Measurements from ENCODE around the gene EZR. TPM values are rescaled to one million over a fixed set of nuclear protein-coding genes. Genes with fewer than 3 reads are reported as not detected.
A peak's percentile ranks its signal among the peaks of the same experiment; 100 is the strongest.

The EZR gene
- total and polyA plus RNA-seq, 2 of the 13 experiments (the other 11 are each of a cell fraction or from before 2014, with no cell fraction given), result 34.7 to 60.3 TPM

DNA sequence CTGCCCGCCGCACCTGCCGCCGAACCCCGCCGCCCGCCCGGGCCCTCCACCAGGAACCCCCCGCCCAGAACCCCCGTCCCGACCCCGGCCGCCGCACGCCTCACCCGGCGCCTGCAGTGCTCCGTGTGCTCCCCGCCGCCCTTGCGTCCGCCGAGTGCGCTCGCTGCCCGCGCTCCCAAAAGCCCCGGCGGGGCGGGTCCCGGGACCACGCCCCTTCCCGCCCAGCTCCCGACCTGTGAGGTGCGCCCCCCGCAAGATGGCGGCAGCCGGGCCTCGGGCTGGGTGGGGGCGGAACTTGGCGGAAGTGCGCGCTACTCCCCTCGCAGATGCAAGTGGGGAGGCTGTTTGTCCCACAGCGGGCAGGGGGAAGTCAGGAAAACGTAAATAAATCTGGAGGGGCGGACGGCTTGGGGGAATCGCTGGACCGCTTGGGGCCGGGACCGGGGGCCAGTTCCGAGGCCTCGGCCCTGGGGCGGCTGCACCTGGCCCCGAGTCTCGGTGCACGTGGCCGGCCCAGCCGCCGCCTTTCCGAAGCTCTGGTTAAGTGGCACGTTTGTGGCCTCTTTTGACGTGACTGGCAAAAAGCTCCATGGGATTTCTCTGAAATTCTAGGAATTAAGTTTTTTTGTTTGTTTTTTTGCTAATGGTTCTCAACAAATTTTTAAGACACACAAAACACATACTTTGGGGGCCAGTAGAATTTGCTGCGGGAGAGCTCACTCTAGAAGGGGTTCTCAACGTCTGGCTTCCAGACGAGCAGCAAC lies at the start of gene EZR (continued):
- no peak for TF ChIP-seq ZBTB46 (CRISPR knock-in tag; IDR thresholded peaks at IDR 0.05; ENCODE audit: borderline replicate concordance)
- peak; percentile 78; the same call in 1 of the 2 replicates for TF ChIP-seq ZSCAN30 (CRISPR knock-in tag; IDR thresholded peaks at IDR 0.05)
- TF ChIP-seq SRF (IDR thresholded peaks at IDR 0.05; ENCODE audit: low read depth, low read length), result no peak
- TF ChIP-seq HMGA1 (CRISPR knock-in tag; conservative IDR thresholded peaks at IDR 0.05), result no peak
- TF ChIP-seq ZNF33B (CRISPR knock-in tag; IDR thresholded peaks at IDR 0.05), result peak; percentile 94; the same call in 1 of the 2 replicates
- TF ChIP-seq, protein P1, sequence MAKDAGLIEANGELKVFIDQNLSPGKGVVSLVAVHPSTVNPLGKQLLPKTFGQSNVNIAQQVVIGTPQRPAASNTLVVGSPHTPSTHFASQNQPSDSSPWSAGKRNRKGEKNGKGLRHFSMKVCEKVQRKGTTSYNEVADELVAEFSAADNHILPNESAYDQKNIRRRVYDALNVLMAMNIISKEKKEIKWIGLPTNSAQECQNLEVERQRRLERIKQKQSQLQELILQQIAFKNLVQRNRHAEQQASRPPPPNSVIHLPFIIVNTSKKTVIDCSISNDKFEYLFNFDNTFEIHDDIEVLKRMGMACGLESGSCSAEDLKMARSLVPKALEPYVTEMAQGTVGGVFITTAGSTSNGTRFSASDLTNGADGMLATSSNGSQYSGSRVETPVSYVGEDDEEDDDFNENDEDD (CRISPR knock-in tag; IDR thresholded peaks at IDR 0.05; ENCODE audit: borderline replicate concordance), result peak; percentile 83; the same call in 1 of the 2 replicates
- peak; percentile 82; the same call in 1 of the 2 replicates for TF ChIP-seq ZBTB7B (CRISPR knock-in tag; IDR thresholded peaks at IDR 0.05)
- TF ChIP-seq ARNTL (CRISPR knock-in tag; IDR thresholded peaks at IDR 0.05), result peak; percentile 65
- TF ChIP-seq ZNF207 (IDR thresholded peaks at IDR 0.05; ENCODE audit: borderline replicate concordance), result no peak
- TF ChIP-seq ZNF331 (CRISPR knock-in tag; IDR thresholded peaks at IDR 0.05), result 0 out of 2 replicates have a peak, but pooled peaks have one; percentile 23
- no peak for TF ChIP-seq PRMT3 (CRISPR knock-in tag; IDR thresholded peaks at IDR 0.05; ENCODE audit: borderline replicate concordance, low read depth)
- no peak for TF ChIP-seq NFYB (CRISPR knock-in tag; IDR thresholded peaks at IDR 0.05)
- peak; percentile 34; the same call in 1 of the 2 replicates for TF ChIP-seq ZMYM3 (CRISPR knock-in tag; IDR thresholded peaks at IDR 0.05)
- peak; percentile 92; the same call in 1 of the 2 replicates for TF ChIP-seq ZFP82 (CRISPR knock-in tag; IDR thresholded peaks at IDR 0.05; ENCODE audit: borderline replicate concordance)
- TF ChIP-seq MED1 (CRISPR knock-in tag; IDR thresholded peaks at IDR 0.05), result peak; percentile 37; the same call in 1 of the 2 replicates
- TF ChIP-seq ZNF337 (CRISPR knock-in tag; IDR thresholded peaks at IDR 0.05; ENCODE audit: borderline replicate concordance, low read depth), result peak; percentile 84; the same call in 1 of the 2 replicates
- no peak for TF ChIP-seq TERF1 (CRISPR knock-in tag; IDR thresholded peaks at IDR 0.05)
- peak; percentile 92 for TF ChIP-seq TOPORS (CRISPR knock-in tag; IDR thresholded peaks at IDR 0.05)
- TF ChIP-seq PHF20 (CRISPR knock-in tag; IDR thresholded peaks at IDR 0.05), result peak; percentile 53; the same call in 1 of the 2 replicates
- peak; percentile 77; the same call in 1 of the 2 replicates for TF ChIP-seq ZNF775 (CRISPR knock-in tag; IDR thresholded peaks at IDR 0.05; ENCODE audit: borderline replicate concordance)
- peak; percentile 36; the same call in 1 of the 2 replicates for TF ChIP-seq ZNF580 (CRISPR knock-in tag; IDR thresholded peaks at IDR 0.05; ENCODE audit: borderline replicate concordance, low read depth)
- 0 out of 2 replicates have a peak, but pooled peaks have one; percentile 69 for TF ChIP-seq CENPT (CRISPR knock-in tag; IDR thresholded peaks at IDR 0.05; ENCODE audit: low read depth)
- TF ChIP-seq ZEB1 (IDR thresholded peaks at IDR 0.05; ENCODE audit: insufficient replicate concordance, low read depth), result peak; percentile 48
- TF ChIP-seq ZNF703 (CRISPR knock-in tag; IDR thresholded peaks at IDR 0.05; ENCODE audit: borderline replicate concordance), result peak; percentile 33; the same call in 1 of the 2 replicates
- peak; percentile 66; the same call in 1 of the 2 replicates for TF ChIP-seq GATA4 (IDR thresholded peaks at IDR 0.05; ENCODE audit: borderline replicate concordance, low read depth)
- TF ChIP-seq ZNF33A (CRISPR knock-in tag; IDR thresholded peaks at IDR 0.05; ENCODE audit: borderline replicate concordance), result 0 out of 2 replicates have a peak, but pooled peaks have one; percentile 12
